ENCODE measurements around the gene ONECUT3. TPM values are rescaled to one million over a fixed set of nuclear protein-coding genes. Genes with fewer than 3 reads are reported as not detected.

Gene ONECUT3
- total and polyA plus RNA-seq, 2 of the 4 experiments (the other 2 are of a cell fraction): not detected

- H3K23ac ChIP-seq (ENCODE audit: low read depth, low read length): no peak overlapping the region
- no peak overlapping the region for H2BK5ac ChIP-seq (ENCODE audit: low read depth, low read length, poor library complexity, severe bottlenecking)
- CTCF ChIA-PET: interaction anchor here (0.6 to 1.8 kb wide), 3 partner anchors 9 to 122 kb away, joined by 3 to 4 read pairs (median 3); no protein-coding TSS in a partner anchor
- no peak overlapping the region for H3K56ac ChIP-seq (ENCODE audit: extremely low read depth, insufficient read depth, low read length)
- no peaks in the 10 kb centered on the region for H4K20me1 ChIP-seq (ENCODE audit: insufficient read depth, low read length)
- no peak overlapping the region for H2AK5ac ChIP-seq (ENCODE audit: low read depth, low read length)
- ATAC-seq (ENCODE audit: low read depth) (no peak), DNase-seq (no peak)
- H3K18ac ChIP-seq (ENCODE audit: low read depth, low read length): no peak overlapping the region
- H4K8ac ChIP-seq (ENCODE audit: low read depth in 2 of 2, low read length in 2 of 2): no peak overlapping the region
- no peak overlapping the region for H4K5ac ChIP-seq (ENCODE audit: low read depth, low read length)
- no peaks in the 10 kb centered on the region for H3K79me1 ChIP-seq (ENCODE audit: low read depth in 1 of 2, low read length in 2 of 2)
- no peaks in the 10 kb centered on the region for H3K4me1 ChIP-seq (ENCODE audit: control insufficient read depth, insufficient read depth, low read length)
- no peak overlapping the region for H3K27ac ChIP-seq (ENCODE audit: insufficient read depth, low read length)
- no peak overlapping the region for H3K4me3 ChIP-seq (ENCODE audit: insufficient read depth, low read depth, low read length)
- 45% methylated on average over 6 of the region's 20 CpGs; no CpG with 5 or more reads in 1 of the 2 experiments for WGBS, 2 experiments (ENCODE audit: extremely low coverage in 2 of 2, insufficient read length in 1 of 2)
- in situ Hi-C loops (cut with MboI; ENCODE audit: low sequenced_read_pairs) (loop anchor here (25.0 kb wide), 1 partner anchor 257 kb away; no protein-coding TSS in a partner anchor), dilution Hi-C loops (cut with HindIII; ENCODE audit: low sequenced_read_pairs, unreplicated experiment) (no loop called here), intact Hi-C loops (cut with micrococcal nuclease) (loop anchor here (1.0 to 10.0 kb wide), 3 partner anchors 122 to 247 kb away; partner anchors contain the start of gene UQCR11)
- no peak overlapping the region for H2BK15ac ChIP-seq (ENCODE audit: low read depth, low read length)
- H4K91ac ChIP-seq (ENCODE audit: insufficient read depth, low read depth, low read length): no peak overlapping the region
- BruUV-seq (replicated peaks): no TSS peak
- no peak overlapping the region for H3K4me2 ChIP-seq (ENCODE audit: low read depth, low read length)
- POLR2A ChIA-PET (ENCODE audit: unreplicated experiment): no interaction called here
- H2AFZ ChIP-seq (replicated peaks; ENCODE audit: low read length, poor library complexity): no peak overlapping the region
- H3K27me3 ChIP-seq (ENCODE audit: control insufficient read depth, insufficient read depth, low read length): no peaks in the 10 kb centered on the region; the same call in 1 of the 2 replicates
- TF ChIP-seq RCOR1 (IDR thresholded peaks at IDR 0.05; ENCODE audit: insufficient replicate concordance, low read length) (no peak), MXI1 (IDR thresholded peaks at IDR 0.05; ENCODE audit: borderline replicate concordance, low read depth, low read length) (no peak), ELK1 (IDR thresholded peaks at IDR 0.05; ENCODE audit: borderline replicate concordance, low read depth, low read length) (no peak), USF2 (IDR thresholded peaks at IDR 0.05; ENCODE audit: low read depth, low read length) (no peak), POLR2A (IDR thresholded peaks at IDR 0.05; ENCODE audit: low read depth, low read length) (no peak), FOS (IDR thresholded peaks at IDR 0.05; ENCODE audit: low read depth, low read length) (no peak), CHD1 (IDR thresholded peaks at IDR 0.05; ENCODE audit: low read depth, low read length) (no peak), RFX5 (IDR thresholded peaks at IDR 0.05; ENCODE audit: low read depth, low read length) (no peak)
- no peak overlapping the region for H2BK120ac ChIP-seq (ENCODE audit: low read depth, low read length)
- H2BK20ac ChIP-seq (ENCODE audit: low read depth, low read length): no peak overlapping the region
- no peak overlapping the region for H3K14ac ChIP-seq (replicated peaks; ENCODE audit: low read depth, low read length)
- no peak overlapping the region for H3K9ac ChIP-seq (ENCODE audit: low read depth, low read length)
- H3K9me1 ChIP-seq (ENCODE audit: insufficient read depth, low read length): no peaks in the 10 kb centered on the region
- peak overlapping the region; percentile 55 for H2AK9ac ChIP-seq (replicated peaks; ENCODE audit: low read depth, low read length, poor library complexity)
- H3K9me3 ChIP-seq (ENCODE audit: control insufficient read depth, insufficient read depth, low read length): peaks cover 3% of the 10 kb centered on the region; the same call in 1 of the 2 replicates
- no peak overlapping the region for H3K4ac ChIP-seq (ENCODE audit: low read depth, low read length)
- H3K36me3 ChIP-seq (ENCODE audit: control insufficient read depth, insufficient read depth, low read length): no peaks in the 10 kb centered on the region
Measured at GRCh38 chr19:1794424-1795172, 41.3 kb downstream of the ONECUT3 start.
